DMS 273 treated with DMSO at 0.1 percent for 48 hours (cell line): ENCODE measurements around the gene C11orf71.

ENCODE experiments used
- DNase-seq: peaks from one replicate; lab custom pipeline; 2025; lab: John Stamatoyannopoulos, UW

The C11orf71 gene

GRCh38 chr11:114399490-114400215 is 658 bp downstream of the C11orf71 start:
- DNase-seq = peak; percentile 41

GRCh38 chr11:114398303-114398920 is 1.9 kb downstream of the C11orf71 start:
- DNase-seq = no peak

- DNase-seq = no peak
These were observed 2.8 kb downstream of the C11orf71 start for GRCh38 chr11:114397349-114397982.

- no peak for DNase-seq
These were observed 3.4 kb downstream of the C11orf71 start for GRCh38 chr11:114396916-114397315.

GRCh38 chr11:114395736-114396135 is 4.6 kb downstream of the C11orf71 start:
- DNase-seq = no peak

- no peak for DNase-seq
These were observed 7.3 kb downstream of the C11orf71 start for GRCh38 chr11:114392735-114393667.

- no peak for DNase-seq
These were observed 13.8 kb downstream of the C11orf71 start for GRCh38 chr11:114386545-114386944.

- no peak for DNase-seq
These were observed 14.2 kb downstream of the C11orf71 start for GRCh38 chr11:114386131-114386530.

GRCh38 chr11:114384487-114384886 is 15.8 kb downstream of the C11orf71 start:
- DNase-seq = no peak

GRCh38 chr11:114382509-114382908 is 17.8 kb downstream of the C11orf71 start:
- DNase-seq = no peak

- no peak for DNase-seq
These were observed 20.8 kb downstream of the C11orf71 start for GRCh38 chr11:114379394-114380069.

GRCh38 chr11:114377612-114378267 is 22.6 kb downstream of the C11orf71 start:
- DNase-seq = no peak

GRCh38 chr11:114375052-114375451 is 25.3 kb downstream of the C11orf71 start:
- DNase-seq = no peak

- DNase-seq = no peak
These were observed 31.2 kb downstream of the C11orf71 start for GRCh38 chr11:114368918-114369680.

GRCh38 chr11:114367244-114367957 is 32.9 kb downstream of the C11orf71 start:
- DNase-seq = no peak

- DNase-seq = no peak
These were observed 33.7 kb downstream of the C11orf71 start for GRCh38 chr11:114366331-114367243.

- no peak for DNase-seq
These were observed 37.4 kb downstream of the C11orf71 start for GRCh38 chr11:114362958-114363357.

- no peak for DNase-seq
These were observed 38.0 kb downstream of the C11orf71 start for GRCh38 chr11:114362326-114362725.
